ENCODE data around the gene STIP1.

STIP1 gene

DNA sequence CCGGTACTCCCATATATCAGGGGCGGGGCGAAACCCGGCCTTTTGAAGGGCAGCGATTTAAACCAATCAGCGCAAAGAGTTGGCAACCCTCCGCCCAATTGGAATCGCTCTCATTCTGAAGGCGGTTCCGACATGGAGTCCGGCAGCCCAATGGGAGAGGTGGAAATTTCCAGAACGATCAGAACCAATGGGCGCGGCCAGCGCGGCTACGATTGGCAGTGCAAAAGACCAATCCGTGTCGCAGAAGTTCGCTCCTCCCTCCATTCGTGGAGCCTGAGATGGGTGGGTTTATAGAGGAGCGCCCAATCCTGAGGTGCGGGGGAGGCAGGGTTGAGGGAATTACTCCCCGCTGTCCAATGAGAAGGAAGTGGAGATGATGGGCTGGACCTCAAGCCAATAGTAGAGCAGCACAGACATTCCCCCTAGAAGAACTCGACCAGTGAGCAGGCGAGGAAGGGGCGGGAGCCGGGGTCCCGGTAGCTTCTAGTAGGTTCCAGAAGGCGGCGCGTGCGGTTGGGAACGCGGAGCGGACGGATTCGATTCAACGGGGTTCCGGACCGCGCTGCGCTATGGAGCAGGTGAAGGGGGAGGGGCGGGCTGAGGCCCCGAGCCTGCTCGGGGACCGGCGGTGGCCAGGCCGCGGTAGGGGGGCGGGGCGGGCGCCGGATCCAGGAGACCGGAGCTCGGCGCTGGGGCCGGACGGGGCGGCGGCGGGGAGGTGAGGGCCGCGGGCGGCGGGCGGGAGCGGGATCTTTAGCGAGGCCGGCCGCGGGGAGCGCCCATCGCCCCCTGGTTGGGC is at the start of gene STIP1:
STIP1 (plus strand) TSS at position 479 of the 799 bp plus-strand sequence; CDS start at position 570, 91 bp downstream.
- DNase-seq (ENCODE audit: extremely low read depth, insufficient read length): peak; percentile 98
- Histone ChIP-seq H3K4me3 (replicated peaks; ENCODE audit: low read depth, low read length) (peak within 1 kb of the TSS; percentile 75), H3K27me3 (replicated peaks; ENCODE audit: control insufficient read depth, insufficient read depth, low read length) (no peaks in the 10 kb centered on the region), H3K36me3 (ENCODE audit: control insufficient read depth, insufficient read depth, low read length) (peaks cover 2% of the 10 kb centered on the region; the same call in 1 of the 2 replicates)
- TF ChIP-seq, protein P1, sequence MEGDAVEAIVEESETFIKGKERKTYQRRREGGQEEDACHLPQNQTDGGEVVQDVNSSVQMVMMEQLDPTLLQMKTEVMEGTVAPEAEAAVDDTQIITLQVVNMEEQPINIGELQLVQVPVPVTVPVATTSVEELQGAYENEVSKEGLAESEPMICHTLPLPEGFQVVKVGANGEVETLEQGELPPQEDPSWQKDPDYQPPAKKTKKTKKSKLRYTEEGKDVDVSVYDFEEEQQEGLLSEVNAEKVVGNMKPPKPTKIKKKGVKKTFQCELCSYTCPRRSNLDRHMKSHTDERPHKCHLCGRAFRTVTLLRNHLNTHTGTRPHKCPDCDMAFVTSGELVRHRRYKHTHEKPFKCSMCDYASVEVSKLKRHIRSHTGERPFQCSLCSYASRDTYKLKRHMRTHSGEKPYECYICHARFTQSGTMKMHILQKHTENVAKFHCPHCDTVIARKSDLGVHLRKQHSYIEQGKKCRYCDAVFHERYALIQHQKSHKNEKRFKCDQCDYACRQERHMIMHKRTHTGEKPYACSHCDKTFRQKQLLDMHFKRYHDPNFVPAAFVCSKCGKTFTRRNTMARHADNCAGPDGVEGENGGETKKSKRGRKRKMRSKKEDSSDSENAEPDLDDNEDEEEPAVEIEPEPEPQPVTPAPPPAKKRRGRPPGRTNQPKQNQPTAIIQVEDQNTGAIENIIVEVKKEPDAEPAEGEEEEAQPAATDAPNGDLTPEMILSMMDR (IDR thresholded peaks at IDR 0.05; ENCODE audit: insufficient read depth, low read length, poor library complexity, severe bottlenecking): peak; percentile 42

DNA sequence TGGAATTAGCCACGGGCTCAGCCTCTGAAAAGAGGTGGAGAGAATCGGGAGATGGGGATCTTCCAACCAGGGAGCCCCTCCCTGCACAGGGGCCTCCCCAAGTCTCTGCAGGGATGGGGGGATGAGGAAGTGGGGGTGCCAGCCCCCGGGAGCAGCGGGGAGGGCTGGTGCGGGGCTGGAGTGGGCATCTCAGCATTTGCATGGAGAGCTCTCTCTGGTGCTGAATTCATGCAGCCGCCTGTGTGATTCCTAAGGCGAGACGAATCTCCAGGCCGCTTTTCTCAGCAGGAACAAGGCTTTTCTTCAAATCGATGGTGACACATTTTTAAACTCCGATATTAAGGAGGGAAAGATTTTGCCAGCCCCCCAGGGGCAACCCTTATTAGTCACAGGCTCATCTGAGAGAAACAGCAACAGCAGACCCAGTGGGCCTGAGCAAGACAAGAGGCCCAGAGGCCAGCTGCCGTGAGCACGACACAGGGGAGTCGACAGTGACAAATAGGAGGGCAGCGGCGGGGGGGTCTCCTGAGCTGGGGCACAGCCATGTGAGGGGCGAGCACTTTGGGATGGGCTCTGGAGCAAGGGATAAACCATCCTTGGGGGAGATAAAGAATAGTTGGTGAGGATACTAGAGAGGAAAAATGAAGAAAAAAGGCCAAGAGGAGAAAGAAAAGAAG is 49.1 kb upstream of the STIP1 start:
- TF ChIP-seq, protein P1 (IDR thresholded peaks at IDR 0.05; ENCODE audit: insufficient read depth, low read length, poor library complexity, severe bottlenecking): no peak
- Histone ChIP-seq H3K36me3 (ENCODE audit: control insufficient read depth, insufficient read depth, low read length) (no peaks in the 10 kb centered on the region), H3K4me3 (replicated peaks; ENCODE audit: low read depth, low read length) (no peak overlapping the region), H3K27me3 (replicated peaks; ENCODE audit: control insufficient read depth, insufficient read depth, low read length) (no peaks in the 10 kb centered on the region; the same call in 1 of the 2 replicates)
- no peak for DNase-seq (ENCODE audit: extremely low read depth, insufficient read length)

DNA sequence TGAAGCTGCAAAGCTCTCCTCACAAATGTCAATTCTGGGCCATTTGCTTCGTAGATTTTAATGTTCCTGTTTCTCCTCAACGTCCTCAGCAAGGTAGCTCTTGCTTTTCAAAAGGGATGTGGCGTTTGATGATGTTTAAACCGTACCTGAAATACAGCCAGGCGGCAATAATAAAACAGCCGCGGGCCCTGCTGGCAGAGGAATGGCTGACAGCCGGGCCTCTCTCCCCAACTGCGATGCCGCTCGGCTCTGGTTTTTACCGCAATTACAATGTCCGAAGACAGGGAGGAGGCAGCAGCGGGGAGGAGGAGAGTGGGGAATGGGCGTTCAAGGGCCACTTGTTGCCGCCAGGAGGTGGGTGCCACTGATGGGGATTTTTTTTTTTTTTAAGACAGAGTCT is 47.6 kb upstream of the STIP1 start:
- H3K4me3 ChIP-seq (replicated peaks; ENCODE audit: low read depth, low read length): no peak overlapping the region
- H3K36me3 ChIP-seq (ENCODE audit: control insufficient read depth, insufficient read depth, low read length): no peaks in the 10 kb centered on the region
- no peak for DNase-seq (ENCODE audit: extremely low read depth, insufficient read length)
- TF ChIP-seq, protein P1 (IDR thresholded peaks at IDR 0.05; ENCODE audit: insufficient read depth, low read length, poor library complexity, severe bottlenecking): no peak
- no peaks in the 10 kb centered on the region; the same call in 1 of the 2 replicates for H3K27me3 ChIP-seq (replicated peaks; ENCODE audit: control insufficient read depth, insufficient read depth, low read length)

DNA sequence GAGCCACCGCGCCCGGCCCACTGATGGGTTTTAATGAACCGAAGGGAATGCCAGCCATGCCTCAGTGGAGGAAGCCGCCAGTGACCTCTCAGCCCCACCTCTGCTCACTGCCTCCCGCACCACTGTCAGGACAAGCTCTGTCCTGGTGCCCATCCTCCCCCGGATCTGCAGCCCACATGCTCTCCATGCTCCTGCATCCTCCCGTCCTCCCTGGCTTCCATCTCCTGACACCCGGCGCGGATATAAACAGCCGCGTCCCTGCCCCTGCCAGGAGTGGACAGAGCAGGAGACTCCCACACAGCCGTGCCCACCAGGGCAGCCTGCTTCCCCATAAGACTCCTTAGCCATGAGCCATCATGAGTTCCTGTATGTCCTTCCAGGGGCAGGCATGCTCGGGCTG is 46.9 kb upstream of the STIP1 start:
- Histone ChIP-seq H3K4me3 (replicated peaks; ENCODE audit: low read depth, low read length) (no peak overlapping the region), H3K36me3 (ENCODE audit: control insufficient read depth, insufficient read depth, low read length) (no peaks in the 10 kb centered on the region), H3K27me3 (replicated peaks; ENCODE audit: control insufficient read depth, insufficient read depth, low read length) (no peaks in the 10 kb centered on the region; the same call in 1 of the 2 replicates)
- DNase-seq (ENCODE audit: extremely low read depth, insufficient read length): no peak
- TF ChIP-seq, protein P1 (IDR thresholded peaks at IDR 0.05; ENCODE audit: insufficient read depth, low read length, poor library complexity, severe bottlenecking): no peak

DNA sequence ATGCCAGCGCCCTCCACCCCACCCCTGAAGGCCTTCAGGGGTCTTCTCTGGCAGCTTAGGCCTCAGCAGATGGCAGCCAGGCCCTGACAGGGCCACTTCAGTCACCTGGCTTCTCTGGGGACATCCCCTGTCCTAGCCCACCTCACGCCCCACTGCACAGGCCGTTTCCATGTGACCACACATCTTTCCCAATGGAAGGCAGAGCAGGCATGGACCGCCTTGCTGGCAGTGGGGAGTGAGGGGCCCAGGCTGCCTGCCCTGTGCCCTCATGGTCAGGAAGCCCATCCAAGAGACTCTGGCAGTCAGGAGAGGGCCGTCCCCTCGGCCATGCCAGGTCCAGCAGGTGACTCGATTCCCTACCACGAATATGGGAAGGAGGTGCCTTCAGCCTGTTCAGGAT is 45.9 kb upstream of the STIP1 start:
- TF ChIP-seq, protein P1 (IDR thresholded peaks at IDR 0.05; ENCODE audit: insufficient read depth, low read length, poor library complexity, severe bottlenecking): no peak
- H3K27me3 ChIP-seq (replicated peaks; ENCODE audit: control insufficient read depth, insufficient read depth, low read length): no peaks in the 10 kb centered on the region; the same call in 1 of the 2 replicates
- H3K36me3 ChIP-seq (ENCODE audit: control insufficient read depth, insufficient read depth, low read length): no peaks in the 10 kb centered on the region
- H3K4me3 ChIP-seq (replicated peaks; ENCODE audit: low read depth, low read length): no peak overlapping the region
- DNase-seq (ENCODE audit: extremely low read depth, insufficient read length): no peak

All from GM06990 (cell line).